Measurements from ENCODE around the gene LITAFD.
"Not testable (repeated sequence)": the region's sequence is repeated elsewhere in the genome, so short reads cannot be mapped to it uniquely, and the experiment has no call there.

LITAFD gene

GRCh38 chr16:8882041-8882617 lies at the start of gene LITAFD:
TSS of gene LITAFD (plus strand) at chr16:8882351. CDS start at chr16:8884356, 2,005 bp downstream.
- Histone ChIP-seq H3K4me3 (ENCODE audit: low read depth in 1 of 2, low read length in 1 of 2) (no peak within 1 kb of the TSS), H3K27me3 (peaks cover 39% of the 10 kb centered on the region), H3K27ac (no peak within 1 kb of the TSS), H3K9me3 (no peaks in the 10 kb centered on the region), H3K4me1 (ENCODE audit: control insufficient read depth in 1 of 2, insufficient read depth in 1 of 2, low read depth in 1 of 2, low read length in 1 of 2) (peaks cover 2 to 5% of the 10 kb centered on the region in 2 experiments), H3K36me3 (no peaks in the 10 kb centered on the region)
- TF ChIP-seq CTCF (IDR thresholded peaks at IDR 0.05): no peak

- H3K36me3 ChIP-seq: peaks cover 8% of the 10 kb centered on the region
- peak overlapping the region; percentile 71 for H3K27ac ChIP-seq
- H3K27me3 ChIP-seq: no peaks in the 10 kb centered on the region
- no peaks in the 10 kb centered on the region for H3K9me3 ChIP-seq
- TF ChIP-seq CTCF (IDR thresholded peaks at IDR 0.05): no peak
- no peak overlapping the region for H3K4me3 ChIP-seq (ENCODE audit: low read depth in 1 of 2, low read length in 1 of 2)
- peaks cover 17 to 30% of the 10 kb centered on the region in 2 experiments for H3K4me1 ChIP-seq (ENCODE audit: control insufficient read depth in 1 of 2, insufficient read depth in 1 of 2, low read depth in 1 of 2, low read length in 1 of 2)
Observed at GRCh38 chr16:8832717-8833105, 49.4 kb upstream of the LITAFD start.

- not testable (repeated sequence) for H3K9me3 ChIP-seq; H3K27me3 ChIP-seq; H3K4me3 ChIP-seq (ENCODE audit: low read depth in 1 of 2, low read length in 1 of 2); H3K27ac ChIP-seq; H3K36me3 ChIP-seq
- peaks cover 23 to 34% of the 10 kb centered on the region in 2 experiments for H3K4me1 ChIP-seq (ENCODE audit: control insufficient read depth in 1 of 2, insufficient read depth in 1 of 2, low read depth in 1 of 2, low read length in 1 of 2)
Observed at GRCh38 chr16:8836797-8837196, 45.4 kb upstream of the LITAFD start.

- not testable (repeated sequence) for H3K27me3 ChIP-seq; H3K36me3 ChIP-seq; H3K9me3 ChIP-seq; H3K4me3 ChIP-seq (ENCODE audit: low read depth in 1 of 2, low read length in 1 of 2); H3K27ac ChIP-seq
- H3K4me1 ChIP-seq (ENCODE audit: control insufficient read depth in 1 of 2, insufficient read depth in 1 of 2, low read depth in 1 of 2, low read length in 1 of 2): peaks cover 23 to 34% of the 10 kb centered on the region in 2 experiments
Observed at GRCh38 chr16:8837594-8837993, 44.6 kb upstream of the LITAFD start.

- Histone ChIP-seq H3K27ac (peak overlapping the region; percentile 73), H3K4me3 (ENCODE audit: low read depth in 1 of 2, low read length in 1 of 2) (peak overlapping the region; percentile 21 to 31), H3K4me1 (ENCODE audit: control insufficient read depth in 1 of 2, insufficient read depth in 1 of 2, low read depth in 1 of 2, low read length in 1 of 2) (peaks cover 18 to 21% of the 10 kb centered on the region in 2 experiments)
- not testable (repeated sequence) for H3K36me3 ChIP-seq, H3K9me3 ChIP-seq, H3K27me3 ChIP-seq
Observed at GRCh38 chr16:8842016-8842415, 40.1 kb upstream of the LITAFD start.

- not testable (repeated sequence) for H3K27ac ChIP-seq; H3K27me3 ChIP-seq; H3K4me3 ChIP-seq (ENCODE audit: low read depth in 1 of 2, low read length in 1 of 2); H3K9me3 ChIP-seq
- Histone ChIP-seq H3K4me1 (ENCODE audit: control insufficient read depth in 1 of 2, insufficient read depth in 1 of 2, low read depth in 1 of 2, low read length in 1 of 2) (peaks cover 18 to 21% of the 10 kb centered on the region in 2 experiments), H3K36me3 (peaks cover 14% of the 10 kb centered on the region)
Observed at GRCh38 chr16:8843296-8843695, 38.9 kb upstream of the LITAFD start.

- Histone ChIP-seq H3K27ac (no peak overlapping the region), H3K27me3 (no peaks in the 10 kb centered on the region), H3K4me1 (ENCODE audit: control insufficient read depth in 1 of 2, insufficient read depth in 1 of 2, low read depth in 1 of 2, low read length in 1 of 2) (peaks cover 34 to 35% of the 10 kb centered on the region in 2 experiments), H3K9me3 (no peaks in the 10 kb centered on the region), H3K4me3 (ENCODE audit: low read depth in 1 of 2, low read length in 1 of 2) (no peak overlapping the region), H3K36me3 (peaks cover 28% of the 10 kb centered on the region)
- no peak for TF ChIP-seq CTCF (IDR thresholded peaks at IDR 0.05)
Observed at GRCh38 chr16:8845699-8846298, 36.4 kb upstream of the LITAFD start.

Measured in neutrophil (primary cell).